SK-N-SH (cell line): ENCODE measurements around the gene ITGA1. TPM values are rescaled to one million over a fixed set of nuclear protein-coding genes. Genes with fewer than 3 reads are reported as not detected.

Experiments used
- CTCF ChIA-PET: fragments of 300-600, 350-600 bp; formaldehyde crosslinking; extraction: SDS; loops from one replicate; lab custom pipeline; 2021; lab: Yijun Ruan, JAX
- POLR2A ChIA-PET: fragments of 350-600 bp; sonication (Branson Sonifier 250); formaldehyde crosslinking; extraction: SDS; loops from one replicate; lab custom pipeline; 2020; ENCODE audit warnings: antibody characterized with exemption, inconsistent platforms; lab: Yijun Ruan, JAX
- DNase-seq: peaks from one replicate; pipeline ENCODE4 v3.0.0; 2012
- H2AFZ ChIP-seq: fragments of 200-600 bp; sonication (generic); 2 replicates; pipeline ENCODE4 v1.8.1; 2016; ENCODE audit warnings: antibody characterized with exemption, mild to moderate bottlenecking, low read depth
- H3F3A ChIP-seq: fragments of 200-600 bp; sonication (generic); replicated peaks from 2 replicates; pipeline ENCODE3; 2016; ENCODE audit warnings: antibody characterized with exemption, mild to moderate bottlenecking; ENCODE audit not compliant: insufficient read depth
- H3K27ac ChIP-seq, 2 experiments: fragments of 200-500 bp in 1 of 2; fragments of 200-600 bp in 1 of 2; sonication (Bioruptor generic) in 1 of 2; sonication (generic), shearing (Covaris generic) in 1 of 2; 2 replicates each; pipeline versions ENCODE4 v1.5.1 to v1.6.1; 2014 to 2016; ENCODE audit warnings: low read depth in 2 of 2, inconsistent platforms in 1 of 2, low read length in 1 of 2, mild to moderate bottlenecking in 1 of 2, mixed read lengths in 1 of 2
- H3K27me3 ChIP-seq: fragments of 200-600 bp; sonication (generic), shearing (Covaris generic); 2 replicates; pipeline ENCODE4 v1.6.1; 2016; ENCODE audit warnings: mixed run types; ENCODE audit not compliant: insufficient read depth
- H3K36me3 ChIP-seq, 2 experiments: fragments of 200-500 bp in 1 of 2; fragments of 200-600 bp in 1 of 2; sonication (Bioruptor generic) in 1 of 2; sonication (generic) in 1 of 2; replicated peaks in 1 of 2; 2 replicates each; pipeline versions ENCODE3 to v1.5.1; 2014 to 2016; ENCODE audit warnings: low read length in 1 of 2, mild to moderate bottlenecking in 1 of 2; ENCODE audit not compliant: insufficient read depth in 2 of 2, control insufficient read depth in 1 of 2
- H3K4me1 ChIP-seq, 2 experiments: fragments of 200-500 bp in 1 of 2; fragments of 200-600 bp in 1 of 2; sonication (Bioruptor generic) in 1 of 2; sonication (generic), shearing (Covaris generic) in 1 of 2; 2 replicates each; pipeline versions ENCODE4 v1.5.1 to v1.6.1; 2014 to 2016; ENCODE audit warnings: low read depth in 1 of 2, low read length in 1 of 2, mixed run types in 1 of 2; ENCODE audit not compliant: insufficient read depth in 2 of 2, control insufficient read depth in 1 of 2
- H3K4me2 ChIP-seq: fragments of 200-600 bp; sonication (generic), shearing (Covaris generic); 2 replicates; pipeline ENCODE4 v1.6.1; 2017; ENCODE audit warnings: mixed run types
- H3K4me3 ChIP-seq, 2 experiments: fragments of 200-500 bp in 1 of 2; fragments of 200-600 bp in 1 of 2; sonication (Bioruptor generic) in 1 of 2; sonication (generic), shearing (Covaris generic) in 1 of 2; 2 replicates each; pipeline versions ENCODE4 v1.5.1 to v1.8.1; 2014 to 2016; ENCODE audit warnings: low read depth in 2 of 2, inconsistent platforms in 1 of 2, low read length in 1 of 2, mild to moderate bottlenecking in 1 of 2, mixed read lengths in 1 of 2, moderate library complexity in 1 of 2
- H3K79me2 ChIP-seq: fragments of 200-600 bp; sonication (generic); 2 replicates; pipeline ENCODE4 v1.8.1; 2017; ENCODE audit warnings: mild to moderate bottlenecking; ENCODE audit not compliant: insufficient read depth
- H3K9ac ChIP-seq: fragments of 200-600 bp; sonication (generic); 2 replicates; pipeline ENCODE4 v1.6.1; 2017; ENCODE audit warnings: mixed run types
- H3K9me2 ChIP-seq: fragments of 200-600 bp; sonication (generic); 2 replicates; pipeline ENCODE4 v1.6.1; 2017; ENCODE audit warnings: mixed run types
- H3K9me3 ChIP-seq: fragments of 200-600 bp; sonication (generic); 2 replicates; pipeline ENCODE4 v1.6.1; 2017; ENCODE audit warnings: mixed run types, mild to moderate bottlenecking, moderate library complexity
- H4K20me1 ChIP-seq: fragments of 200-600 bp; sonication (generic); 2 replicates; pipeline ENCODE4 v1.6.1; 2017; ENCODE audit warnings: mild to moderate bottlenecking, mixed run types; ENCODE audit not compliant: insufficient read depth
- EP300 ChIP-seq, 2 experiments: IDR thresholded peaks; 2 replicates each; pipeline versions ENCODE4 v1.4.0 to v1.6.1; 2012; ENCODE audit warnings: borderline replicate concordance in 1 of 2, low read depth in 1 of 2, low read length in 1 of 2
- EZH2phosphoT487 ChIP-seq: fragments of 200-600 bp; sonication (generic); IDR thresholded peaks from 2 replicates; pipeline ENCODE4 v1.6.1; 2017; ENCODE audit warnings: low read depth, mixed run types, mild to moderate bottlenecking, antibody characterized with exemption, moderate library complexity, borderline replicate concordance
- FOSL2 ChIP-seq: IDR thresholded peaks from 2 replicates; pipeline ENCODE4 v1.4.0; 2012; ENCODE audit warnings: low read depth, mild to moderate bottlenecking, moderate library complexity, borderline replicate concordance
- FOXM1 ChIP-seq: IDR thresholded peaks from 2 replicates; pipeline ENCODE4 v1.4.0; 2012; ENCODE audit warnings: low read depth, mild to moderate bottlenecking
- GABPA ChIP-seq: IDR thresholded peaks from 2 replicates; pipeline ENCODE4 v1.4.0; 2012; ENCODE audit warnings: low read depth, mild to moderate bottlenecking
- JUND ChIP-seq: IDR thresholded peaks from 2 replicates; pipeline ENCODE4 v1.4.0; 2012
- MEF2A ChIP-seq: IDR thresholded peaks from 2 replicates; pipeline ENCODE4 v1.4.0; 2012; ENCODE audit warnings: low read depth, borderline replicate concordance
- NFIC ChIP-seq: IDR thresholded peaks from 2 replicates; pipeline ENCODE4 v1.4.0; 2012; ENCODE audit warnings: borderline replicate concordance
- POLR2AphosphoS5 ChIP-seq: IDR thresholded peaks from 2 replicates; pipeline ENCODE4 v1.6.1; 2012; ENCODE audit warnings: low read depth, low read length
- RAD21 ChIP-seq: IDR thresholded peaks from 2 replicates; pipeline ENCODE4 v1.6.1; 2012; ENCODE audit warnings: mild to moderate bottlenecking, low read length
- RCOR1 ChIP-seq: fragments of 150-350 bp; IDR thresholded peaks from 2 replicates; pipeline ENCODE4 v1.6.1; 2017; ENCODE audit warnings: antibody characterized with exemption, low read length
- RFX5 ChIP-seq: IDR thresholded peaks from 2 replicates; pipeline ENCODE4 v1.6.1; 2012; ENCODE audit warnings: mild to moderate bottlenecking, improper control_type of control experiment, low read length
- RXRA ChIP-seq: IDR thresholded peaks from 2 replicates; pipeline ENCODE4 v1.4.0; 2012; ENCODE audit warnings: low read depth, mild to moderate bottlenecking, borderline replicate concordance
- TAF1 ChIP-seq: IDR thresholded peaks from 2 replicates; pipeline ENCODE4 v1.6.1; 2012; ENCODE audit warnings: low read depth, mild to moderate bottlenecking, low read length, moderate library complexity, borderline replicate concordance
- TEAD4 ChIP-seq: IDR thresholded peaks from 2 replicates; pipeline ENCODE4 v1.4.0; 2012; ENCODE audit warnings: mild to moderate bottlenecking, borderline replicate concordance; ENCODE audit not compliant: insufficient read depth
- YY1 ChIP-seq: IDR thresholded peaks from 2 replicates; pipeline ENCODE4 v1.4.0; 2012; ENCODE audit warnings: low read depth, mild to moderate bottlenecking
- WGBS: methylation state at CpG from one replicate; pipeline ENCODE4 v1.1.6; 2017; ENCODE audit warnings: low lambda C conversion rate; 5-methylcytosine and 5-hydroxymethylcytosine counted together
- polyA plus RNA-seq, 3 experiments: library from polyadenylated mRNA; depleted of rRNA; stranded (reverse); fragments of >200 nt; gene quantifications; 2 replicates each; pipeline ENCODE4 v1.2.3, GENCODE V29; 2012
- TF ChIP-seq, protein P1 (sequence below): fragments of 150-350 bp; IDR thresholded peaks from 2 replicates; pipeline ENCODE4 v1.6.1; 2017; ENCODE audit warnings: antibody characterized with exemption, low read length, low read depth, borderline replicate concordance
- TF ChIP-seq, protein P2 (sequence below): IDR thresholded peaks from 2 replicates; pipeline ENCODE4; 2012
- TF ChIP-seq, protein P3 (sequence below): IDR thresholded peaks from 2 replicates; pipeline ENCODE4 v1.4.0; 2012; ENCODE audit warnings: low read depth

ITGA1 gene
- polyA plus RNA-seq, 1 of the 3 experiments (the other 2 are of a cell fraction), result 7.7 TPM

DNA sequence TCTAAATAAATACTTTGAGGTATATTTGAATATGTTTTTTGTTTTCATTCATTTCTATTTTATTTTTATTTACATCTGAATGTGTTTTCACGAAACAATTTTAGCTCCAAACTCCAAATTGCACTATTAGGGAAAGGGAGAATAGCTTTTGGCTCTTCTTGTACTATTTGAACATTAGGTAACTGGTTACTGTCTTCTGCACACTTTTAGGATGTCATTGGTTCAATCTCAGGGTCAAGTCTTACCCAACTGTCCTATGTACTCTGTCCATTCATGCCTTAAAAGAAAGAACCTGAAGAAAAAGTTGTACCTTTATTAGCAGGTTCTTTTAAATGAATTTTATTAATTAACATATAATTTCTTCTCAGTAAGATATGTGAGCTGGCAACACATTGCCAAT is 51.6 kb downstream of the ITGA1 start:
- H3F3A ChIP-seq, result peaks cover 10% of the 10 kb centered on the region
- H3K27ac ChIP-seq, result no peak overlapping the region
- H3K4me1 ChIP-seq, result peaks cover 2 to 5% of the 10 kb centered on the region in 2 experiments; a peak in 3 of 4 replicates
- no peak overlapping the region for H3K4me2 ChIP-seq
- no peaks in the 10 kb centered on the region for H3K9me2 ChIP-seq
- DNase-seq, result no peak
- CTCF ChIA-PET, result interaction anchor here (0.7 to 2.1 kb wide), 4 partner anchors 16 to 640 kb away, joined by 3 to 11 read pairs (median 5); no protein-coding TSS in a partner anchor
- 93% methylated on average over 1 of the region's 1 CpG for WGBS
- no peaks in the 10 kb centered on the region for H4K20me1 ChIP-seq
- H3K9ac ChIP-seq, result no peak overlapping the region
- POLR2A ChIA-PET, result no interaction called here
- H3K9me3 ChIP-seq, result no peaks in the 10 kb centered on the region
- no peak overlapping the region for H3K4me3 ChIP-seq
- no peaks in the 10 kb centered on the region for H3K36me3 ChIP-seq
- H3K79me2 ChIP-seq, result no peaks in the 10 kb centered on the region; the same call in 1 of the 2 replicates
- TF ChIP-seq RXRA (no peak), FOXM1 (no peak), RCOR1 (no peak), TEAD4 (no peak), GABPA (no peak), FOSL2 (no peak), EP300 (IDR thresholded peaks at IDR 0.05; ENCODE audit: borderline replicate concordance in 1 of 2, low read depth in 1 of 2, low read length in 1 of 2) (no peak), MEF2A (no peak), TAF1 (no peak), YY1 (no peak), EZH2phosphoT487 (no peak), NFIC (no peak), RFX5 (no peak), POLR2AphosphoS5 (no peak), RAD21 (no peak), JUND (no peak)
- TF ChIP-seq, protein P1, sequence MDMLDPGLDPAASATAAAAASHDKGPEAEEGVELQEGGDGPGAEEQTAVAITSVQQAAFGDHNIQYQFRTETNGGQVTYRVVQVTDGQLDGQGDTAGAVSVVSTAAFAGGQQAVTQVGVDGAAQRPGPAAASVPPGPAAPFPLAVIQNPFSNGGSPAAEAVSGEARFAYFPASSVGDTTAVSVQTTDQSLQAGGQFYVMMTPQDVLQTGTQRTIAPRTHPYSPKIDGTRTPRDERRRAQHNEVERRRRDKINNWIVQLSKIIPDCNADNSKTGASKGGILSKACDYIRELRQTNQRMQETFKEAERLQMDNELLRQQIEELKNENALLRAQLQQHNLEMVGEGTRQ, result no peak
- TF ChIP-seq, protein P2, sequence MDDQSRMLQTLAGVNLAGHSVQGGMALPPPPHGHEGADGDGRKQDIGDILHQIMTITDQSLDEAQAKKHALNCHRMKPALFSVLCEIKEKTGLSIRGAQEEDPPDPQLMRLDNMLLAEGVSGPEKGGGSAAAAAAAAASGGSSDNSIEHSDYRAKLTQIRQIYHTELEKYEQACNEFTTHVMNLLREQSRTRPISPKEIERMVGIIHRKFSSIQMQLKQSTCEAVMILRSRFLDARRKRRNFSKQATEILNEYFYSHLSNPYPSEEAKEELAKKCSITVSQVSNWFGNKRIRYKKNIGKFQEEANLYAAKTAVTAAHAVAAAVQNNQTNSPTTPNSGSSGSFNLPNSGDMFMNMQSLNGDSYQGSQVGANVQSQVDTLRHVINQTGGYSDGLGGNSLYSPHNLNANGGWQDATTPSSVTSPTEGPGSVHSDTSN, result no peak
- TF ChIP-seq, protein P3, sequence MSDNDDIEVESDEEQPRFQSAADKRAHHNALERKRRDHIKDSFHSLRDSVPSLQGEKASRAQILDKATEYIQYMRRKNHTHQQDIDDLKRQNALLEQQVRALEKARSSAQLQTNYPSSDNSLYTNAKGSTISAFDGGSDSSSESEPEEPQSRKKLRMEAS, result no peak
- no peak overlapping the region for H2AFZ ChIP-seq
- no peaks in the 10 kb centered on the region for H3K27me3 ChIP-seq
